SK-N-SH treated with all-trans-retinoic acid at 6 μM for 48 hours (cell line): ENCODE data around the gene FAM167B.

ENCODE experiments used
- ATAC-seq: fragments of 200-7000 bp; cut with Tn5 transposase; 3 replicates; pipeline ENCODE4 v1.9.1; 2020; ENCODE audit warnings: mild to moderate bottlenecking, moderate library complexity
- ARNTL ChIP-seq: fragments of 450-650 bp; formaldehyde crosslinking; IDR thresholded peaks from 2 replicates; pipeline ENCODE4 v1.5.0; 2020; ENCODE audit warnings: low read depth, mild to moderate bottlenecking, moderate library complexity, borderline replicate concordance
- BACH2 ChIP-seq: fragments of 250-450 bp; sonication (Bioruptor Pico); IDR thresholded peaks from 2 replicates; pipeline ENCODE4 v1.9.0; 2021; ENCODE audit warnings: mild to moderate bottlenecking, borderline replicate concordance
- CSDC2 ChIP-seq: fragments of 250-450 bp; sonication (Bioruptor Pico); IDR thresholded peaks from 2 replicates; pipeline ENCODE4 v1.5.0; 2020; ENCODE audit warnings: mild to moderate bottlenecking, moderate library complexity
- CSRNP3 ChIP-seq: fragments of 250-450 bp; sonication (Bioruptor Pico); IDR thresholded peaks from 2 replicates; pipeline ENCODE4 v1.5.1; 2021; ENCODE audit warnings: mild to moderate bottlenecking, moderate library complexity
- ISL1 ChIP-seq: fragments of 250-450 bp; sonication (Bioruptor Pico); IDR thresholded peaks from 2 replicates; pipeline ENCODE4 v2.1.2; 2022; ENCODE audit warnings: mild to moderate bottlenecking, moderate library complexity
- OSR1 ChIP-seq: fragments of 250-450 bp; sonication (Bioruptor Pico); IDR thresholded peaks from 2 replicates; pipeline ENCODE4 v1.8.0; 2022; ENCODE audit warnings: moderate library complexity, mild to moderate bottlenecking, inconsistent platforms
- PATZ1 ChIP-seq: fragments of 250-450 bp; sonication (Bioruptor Pico); IDR thresholded peaks from 2 replicates; pipeline ENCODE4 v1.8.0; 2020; ENCODE audit warnings: mild to moderate bottlenecking, moderate library complexity, borderline replicate concordance
- POU6F1 ChIP-seq: fragments of 250-450 bp; sonication (Bioruptor Pico); IDR thresholded peaks from 2 replicates; pipeline ENCODE4 v1.8.0; 2021; ENCODE audit warnings: low read depth, mild to moderate bottlenecking, moderate library complexity, borderline replicate concordance
- PPARA ChIP-seq: fragments of 250-450 bp; sonication (Bioruptor Pico); IDR thresholded peaks from 2 replicates; pipeline ENCODE4 v1.5.0; 2020; ENCODE audit warnings: mild to moderate bottlenecking, borderline replicate concordance
- RARB ChIP-seq: fragments of 250-450 bp; sonication (Bioruptor Pico); IDR thresholded peaks from 2 replicates; pipeline ENCODE4 v1.8.0; 2021; ENCODE audit warnings: mild to moderate bottlenecking, moderate library complexity
- SNAI2 ChIP-seq: fragments of 250-450 bp; sonication (Bioruptor Pico); IDR thresholded peaks from 2 replicates; pipeline ENCODE4 v1.5.0; 2020; ENCODE audit warnings: mild to moderate bottlenecking, moderate library complexity
- TCF4 ChIP-seq: fragments of 250-450 bp; sonication (Bioruptor Pico); IDR thresholded peaks from 2 replicates; pipeline ENCODE4 v1.8.0; 2021; ENCODE audit warnings: mild to moderate bottlenecking, moderate library complexity, borderline replicate concordance
- TOX ChIP-seq: fragments of 250-450 bp; sonication (Bioruptor Pico); IDR thresholded peaks from 2 replicates; pipeline ENCODE4 v1.8.0; 2021; ENCODE audit warnings: mild to moderate bottlenecking, moderate library complexity, borderline replicate concordance
- ZC3H10 ChIP-seq: fragments of 250-450 bp; sonication (Bioruptor Pico); IDR thresholded peaks from 2 replicates; pipeline ENCODE4 v1.5.1; 2021; ENCODE audit warnings: mild to moderate bottlenecking, moderate library complexity
- ZFP3 ChIP-seq: fragments of 250-450 bp; sonication (Bioruptor Pico); IDR thresholded peaks from 2 replicates; pipeline ENCODE4 v1.5.0; 2020; ENCODE audit warnings: mild to moderate bottlenecking, moderate library complexity
- ZFP30 ChIP-seq: fragments of 450-650 bp; formaldehyde crosslinking; IDR thresholded peaks from 2 replicates; pipeline ENCODE4 v1.5.0; 2022; ENCODE audit warnings: mild to moderate bottlenecking, moderate library complexity
- ZNF565 ChIP-seq: fragments of 450-650 bp; formaldehyde crosslinking; conservative IDR thresholded peaks from 2 replicates; pipeline ENCODE4 v1.5.0; 2020; ENCODE audit warnings: low read depth, mild to moderate bottlenecking, moderate library complexity
- ZNF70 ChIP-seq: fragments of 450-650 bp; formaldehyde crosslinking; IDR thresholded peaks from 2 replicates; pipeline ENCODE4 v1.5.0; 2020; ENCODE audit warnings: mild to moderate bottlenecking, moderate library complexity
- ZNF8 ChIP-seq: fragments of 450-650 bp; formaldehyde crosslinking; IDR thresholded peaks from 2 replicates; pipeline ENCODE4 v1.5.0; 2020; ENCODE audit warnings: mild to moderate bottlenecking, moderate library complexity
- TF ChIP-seq, protein P1 (sequence below): fragments of 250-450 bp; sonication (Bioruptor Pico); IDR thresholded peaks from 2 replicates; pipeline ENCODE4 v1.5.1; 2020; ENCODE audit warnings: low read depth, mild to moderate bottlenecking, moderate library complexity

FAM167B gene

GRCh38 chr1:32247983-32248889, 1.2 kb downstream of the FAM167B start:
- ATAC-seq: peak; percentile 89
- no peak for TF ChIP-seq CSDC2 (CRISPR knock-in tag)
- no peak for TF ChIP-seq ISL1
- no peak for TF ChIP-seq OSR1 (CRISPR knock-in tag)
- TF ChIP-seq TCF4: peak; percentile 22; the same call in 1 of the 2 replicates
- TF ChIP-seq PATZ1 (CRISPR knock-in tag): no peak
- TF ChIP-seq ZNF70: peak; percentile 84
- TF ChIP-seq ARNTL (CRISPR knock-in tag): no peak
- TF ChIP-seq BACH2 (CRISPR knock-in tag): no peak
- no peak for TF ChIP-seq POU6F1 (CRISPR knock-in tag)
- no peak for TF ChIP-seq PPARA (CRISPR knock-in tag)
- no peak for TF ChIP-seq RARB (CRISPR knock-in tag)
- no peak for TF ChIP-seq CSRNP3 (CRISPR knock-in tag)
- TF ChIP-seq SNAI2 (CRISPR knock-in tag): no peak
- TF ChIP-seq ZC3H10 (CRISPR knock-in tag): no peak
- no peak for TF ChIP-seq TOX (CRISPR knock-in tag)

DNA sequence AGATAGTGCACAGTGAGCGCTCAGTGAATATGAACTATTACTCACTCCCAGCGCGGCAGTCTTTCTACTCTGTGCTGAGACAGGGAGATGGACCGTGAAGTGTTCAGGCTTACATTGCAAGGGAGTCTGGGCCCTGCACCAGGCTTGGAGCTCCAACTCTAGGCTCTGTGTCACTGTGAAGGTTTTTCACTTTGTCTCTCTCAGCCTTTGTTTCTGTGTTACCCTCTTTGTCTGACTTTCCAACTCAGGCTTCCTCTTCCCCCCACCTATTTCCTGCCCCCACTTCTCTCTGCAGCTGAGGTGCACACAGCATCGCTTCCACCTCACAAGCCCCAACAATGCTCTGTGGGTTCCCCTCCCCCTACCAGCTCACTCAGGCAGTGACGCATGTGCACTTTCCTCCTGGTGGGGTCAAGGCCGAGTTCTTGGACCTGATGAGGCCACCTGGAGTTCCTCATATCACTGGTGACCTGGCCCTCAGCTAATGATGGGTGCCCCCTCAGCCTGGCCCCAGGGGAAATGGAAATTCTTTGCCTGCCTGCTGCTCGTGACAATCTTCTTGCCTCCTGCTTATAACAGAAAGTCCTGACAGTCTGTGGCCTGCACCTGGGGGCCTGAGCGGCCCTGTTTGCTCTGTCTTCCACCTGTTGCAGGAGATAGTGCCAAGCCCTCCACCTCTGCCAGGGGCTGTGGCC, 3.0 kb downstream of the FAM167B start:
- TF ChIP-seq, protein P1, sequence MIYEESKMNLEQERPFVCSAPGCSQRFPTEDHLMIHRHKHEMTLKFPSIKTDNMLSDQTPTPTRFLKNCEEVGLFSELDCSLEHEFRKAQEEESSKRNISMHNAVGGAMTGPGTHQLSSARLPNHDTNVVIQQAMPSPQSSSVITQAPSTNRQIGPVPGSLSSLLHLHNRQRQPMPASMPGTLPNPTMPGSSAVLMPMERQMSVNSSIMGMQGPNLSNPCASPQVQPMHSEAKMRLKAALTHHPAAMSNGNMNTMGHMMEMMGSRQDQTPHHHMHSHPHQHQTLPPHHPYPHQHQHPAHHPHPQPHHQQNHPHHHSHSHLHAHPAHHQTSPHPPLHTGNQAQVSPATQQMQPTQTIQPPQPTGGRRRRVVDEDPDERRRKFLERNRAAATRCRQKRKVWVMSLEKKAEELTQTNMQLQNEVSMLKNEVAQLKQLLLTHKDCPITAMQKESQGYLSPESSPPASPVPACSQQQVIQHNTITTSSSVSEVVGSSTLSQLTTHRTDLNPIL (CRISPR knock-in tag): no peak
- TF ChIP-seq ZNF70 (no peak), RARB (CRISPR knock-in tag) (no peak), ZFP3 (CRISPR knock-in tag) (no peak), CSDC2 (CRISPR knock-in tag) (no peak), ZNF8 (CRISPR knock-in tag) (no peak), PATZ1 (CRISPR knock-in tag) (no peak), POU6F1 (CRISPR knock-in tag) (no peak), ZFP30 (CRISPR knock-in tag) (no peak), ZNF565 (CRISPR knock-in tag) (no peak)
- ATAC-seq: no peak
